ELF-1 (cell line): ENCODE data around the gene C2orf42.
"Not testable (repeated sequence)": the region's sequence is repeated elsewhere in the genome, so short reads cannot be mapped to it uniquely, and the experiment has no call there.

Experiments used
- DNase-seq: peaks from one replicate; pipeline ENCODE4 v3.0.0-alpha.2; 2016; ENCODE audit warnings: low read depth, low spot score

Gene C2orf42

DNA sequence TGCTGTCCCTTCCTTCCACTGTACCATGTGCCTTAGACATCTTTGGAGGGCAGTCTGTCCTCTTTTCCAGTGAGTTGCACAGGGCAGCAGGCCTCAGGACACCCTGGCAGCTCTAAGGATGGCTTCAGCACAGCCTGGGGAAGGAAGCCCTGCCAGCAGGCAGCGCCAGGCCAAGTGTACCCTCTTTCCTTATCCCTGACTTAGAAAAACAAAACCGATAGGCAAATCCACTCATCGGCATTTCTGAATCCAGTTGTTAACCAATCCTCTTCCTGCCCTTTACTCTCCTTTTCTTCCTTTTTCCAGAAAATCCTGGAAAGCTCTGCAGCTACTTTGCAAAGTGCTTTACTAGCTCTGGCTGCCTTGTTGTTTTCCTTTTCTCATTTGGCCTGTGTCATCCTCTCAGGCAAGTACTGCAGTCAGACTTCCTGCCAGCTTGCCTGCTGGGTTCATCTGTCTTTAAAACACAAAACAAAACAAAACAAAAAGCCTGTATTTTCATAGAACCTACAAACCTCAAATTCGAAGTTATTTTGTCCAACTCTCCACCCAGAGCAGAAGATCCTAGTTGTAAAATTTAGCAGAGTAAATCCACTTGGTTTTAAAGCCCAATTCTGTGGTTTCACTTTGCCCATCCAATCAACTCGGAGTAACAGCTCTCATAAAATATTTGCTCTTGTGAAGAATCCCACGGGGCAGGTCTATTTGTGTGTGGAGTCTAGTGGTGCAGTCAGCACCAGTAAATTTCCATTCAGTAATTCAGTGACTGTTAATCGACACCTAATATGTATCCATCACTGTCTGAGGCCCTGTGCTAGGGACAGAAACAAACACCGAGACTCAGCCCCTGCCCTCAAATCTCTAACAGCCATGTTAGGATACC is 58.3 kb downstream of the C2orf42 start:
- DNase-seq, result peak; percentile 37

DNA sequence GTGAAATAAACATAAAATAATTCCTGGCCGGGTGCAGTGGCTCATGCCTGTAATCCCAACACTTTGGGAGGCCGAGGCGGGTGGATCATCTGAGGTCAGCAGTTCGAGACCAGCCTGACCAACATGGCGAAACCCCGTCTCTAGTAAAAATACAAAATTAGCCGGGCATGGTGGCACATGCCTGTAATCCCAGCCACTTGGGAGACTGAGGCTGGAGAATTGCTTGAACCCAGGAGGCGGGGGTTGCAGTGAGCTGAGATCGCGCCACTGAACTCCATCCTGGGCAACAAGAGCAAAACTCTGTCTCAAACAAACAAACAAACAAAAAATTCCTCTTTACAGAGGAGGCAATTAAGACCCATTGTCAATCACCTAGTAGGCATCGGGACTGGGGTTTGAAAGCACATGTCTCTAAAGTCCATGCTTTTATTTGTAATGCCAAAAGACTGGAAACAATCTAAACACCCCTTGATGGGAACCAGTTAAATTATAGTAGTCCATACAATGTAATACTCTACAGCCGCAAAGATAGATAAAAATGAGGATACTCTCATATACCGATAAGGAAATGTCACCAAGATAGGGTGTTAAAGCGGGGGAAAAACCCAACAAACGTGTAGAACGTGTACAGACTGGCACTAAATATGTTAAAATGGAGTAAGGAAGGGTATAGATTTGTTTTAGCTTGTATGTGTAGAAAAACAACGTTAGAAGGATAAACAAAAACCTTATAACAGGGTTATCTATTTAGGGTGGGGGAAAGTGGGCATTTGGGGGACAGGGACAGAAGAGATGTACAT is 59.3 kb downstream of the C2orf42 start:
- not testable (repeated sequence) for DNase-seq

DNA sequence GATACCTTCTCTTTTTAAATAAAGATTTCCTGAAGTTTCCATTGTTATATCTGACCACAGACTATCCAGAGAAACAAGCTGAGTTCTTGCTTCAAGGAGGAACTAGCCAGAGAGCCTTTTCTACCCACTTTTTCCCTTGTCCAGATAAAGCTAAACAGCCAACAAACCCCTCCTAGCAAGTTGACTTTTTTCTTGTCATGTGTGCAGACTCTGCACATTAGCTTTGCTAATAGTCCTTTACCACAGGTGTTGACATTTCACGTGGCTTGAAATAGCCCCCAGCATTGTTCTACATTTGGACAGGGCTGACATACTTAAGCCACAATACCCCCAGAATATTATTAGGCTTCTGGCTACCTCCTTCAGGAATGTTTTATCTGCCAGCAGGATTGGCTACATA is 62.8 kb downstream of the C2orf42 start:
- no peak for DNase-seq

DNA sequence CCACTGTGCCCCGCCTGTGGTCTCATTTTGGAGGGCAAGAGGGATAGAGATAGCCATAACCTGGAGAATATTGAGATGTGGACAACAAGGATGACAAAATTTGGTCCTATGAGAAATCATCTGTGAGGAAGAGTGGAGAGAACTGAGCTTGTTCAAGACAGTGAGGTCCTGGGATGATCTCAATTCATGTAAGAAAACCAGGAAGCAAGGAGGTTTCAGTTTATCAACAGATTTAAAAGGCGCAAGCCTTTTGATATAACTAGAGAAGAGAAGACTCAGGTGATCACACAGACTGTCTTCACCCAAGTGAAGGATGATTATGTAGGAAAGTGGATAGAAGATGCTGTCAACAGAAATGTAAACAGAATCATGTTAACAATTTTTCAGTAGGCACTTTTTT is 64.4 kb downstream of the C2orf42 start:
- no peak for DNase-seq

DNA sequence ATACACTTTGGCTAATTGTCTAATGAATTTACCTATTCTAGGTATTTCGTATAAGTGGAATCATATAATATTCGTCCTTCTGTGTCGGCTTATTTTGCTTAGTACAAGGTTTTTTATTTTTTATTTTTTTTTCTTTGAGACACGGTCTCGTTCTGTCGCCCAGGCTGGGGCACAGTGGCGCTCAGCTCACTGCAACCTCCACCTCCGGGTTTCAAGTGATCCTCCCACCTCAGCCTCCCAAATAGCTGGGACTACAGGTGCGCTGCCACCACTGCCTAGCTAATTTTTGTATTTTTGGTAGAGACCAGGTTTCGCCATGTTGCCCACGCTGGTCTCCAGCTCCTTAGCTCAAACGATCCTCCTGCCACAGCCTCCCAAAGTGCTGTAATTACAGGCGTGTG is 65.3 kb downstream of the C2orf42 start:
- no peak for DNase-seq

DNA sequence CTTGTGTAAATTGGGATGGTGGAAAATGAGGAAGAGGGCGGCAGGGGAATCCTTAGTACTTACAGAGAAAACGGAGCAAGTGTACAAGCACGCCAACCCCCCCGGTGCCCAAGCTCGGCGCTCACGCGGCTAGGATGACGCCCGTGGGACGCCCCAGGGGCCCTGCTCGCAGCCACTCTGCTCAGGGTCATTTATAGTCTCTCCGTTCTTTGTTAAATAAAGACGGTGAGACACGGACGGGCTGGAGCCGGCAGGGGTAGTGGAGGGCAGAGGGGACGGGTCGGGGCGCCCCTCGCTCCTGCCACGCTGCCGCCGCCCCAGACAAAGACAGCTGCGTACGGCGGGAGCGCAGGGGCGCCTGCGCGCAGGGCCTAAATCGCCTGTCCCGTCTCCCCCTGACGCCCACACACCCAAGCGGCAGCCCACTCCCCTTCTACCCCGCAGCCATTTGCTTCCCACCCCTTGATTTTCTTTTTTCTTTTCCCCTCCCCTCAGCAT is 65.8 kb downstream of the C2orf42 start:
- DNase-seq, result peak; percentile 72

DNA sequence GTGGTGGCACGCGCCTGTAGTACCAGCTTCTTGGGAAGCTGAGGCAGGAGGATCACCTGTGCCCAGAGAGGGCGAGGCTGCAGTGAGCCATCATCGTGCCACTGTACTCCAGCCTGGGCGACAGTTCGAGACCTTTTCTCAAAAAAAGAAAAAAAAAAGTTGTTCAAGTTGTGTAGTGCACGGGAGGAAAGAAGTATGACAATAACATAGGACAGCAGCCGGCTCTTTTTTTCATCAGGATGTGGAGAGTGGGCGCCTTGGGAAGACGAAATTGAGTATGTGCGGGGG is 67.0 kb downstream of the C2orf42 start:
- DNase-seq, result no peak

DNA sequence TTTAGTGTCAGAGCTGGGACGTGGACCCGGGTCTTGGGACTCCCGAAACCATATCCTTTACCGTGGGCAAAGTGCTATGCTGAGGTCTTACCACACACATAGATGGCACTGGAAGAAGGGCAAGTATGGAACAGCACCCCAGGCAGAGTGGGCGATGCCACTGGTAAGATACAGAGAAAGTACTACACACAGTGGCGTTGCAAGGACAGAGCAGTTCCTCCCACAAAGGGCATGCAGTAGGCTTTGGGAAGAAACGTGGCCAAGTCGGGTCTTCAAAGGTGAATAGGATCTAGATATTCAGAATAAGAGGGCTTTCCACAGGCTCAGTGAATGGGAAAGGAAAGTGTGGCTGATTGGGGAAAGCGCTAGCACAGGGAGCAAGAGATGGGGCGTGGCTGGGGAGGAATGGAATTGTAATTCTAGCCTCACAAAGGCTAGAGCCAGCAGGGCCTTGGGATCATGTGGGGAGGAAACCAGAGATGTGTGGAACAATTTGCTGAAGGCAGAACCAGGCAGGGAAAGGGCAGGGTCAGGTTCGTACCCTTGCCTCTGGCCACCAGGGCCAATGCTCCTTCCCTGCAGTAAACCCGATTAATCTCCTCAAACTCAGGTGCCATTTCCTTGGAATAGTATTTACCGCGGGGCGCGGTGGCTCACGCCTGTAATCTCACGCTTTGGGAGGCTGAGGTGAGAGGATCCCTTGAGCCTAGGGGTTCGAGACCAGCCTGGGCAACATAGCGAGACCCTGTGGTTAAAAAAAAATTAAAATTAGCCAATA is 67.6 kb downstream of the C2orf42 start:
- peak; percentile 95 for DNase-seq

DNA sequence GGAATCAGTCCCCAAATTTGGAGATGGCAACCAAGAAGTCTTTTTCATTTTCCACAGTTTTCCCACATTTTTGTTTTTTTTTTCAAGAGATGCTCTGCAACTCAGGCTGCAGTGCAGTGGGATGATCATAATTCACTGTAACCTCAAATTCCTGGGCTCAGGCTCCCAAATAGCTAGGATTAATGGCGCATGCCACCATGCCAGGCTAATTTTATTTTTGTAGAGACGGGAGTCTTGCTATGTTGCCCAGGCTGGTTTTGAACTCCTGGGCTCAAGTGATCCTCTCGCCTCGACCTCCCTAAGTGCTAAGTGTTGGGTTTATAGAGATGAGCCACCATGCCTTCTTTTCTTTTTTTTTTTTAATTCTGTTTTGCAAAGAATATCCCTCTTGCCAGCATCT is 68.3 kb downstream of the C2orf42 start:
- DNase-seq, result no peak

DNA sequence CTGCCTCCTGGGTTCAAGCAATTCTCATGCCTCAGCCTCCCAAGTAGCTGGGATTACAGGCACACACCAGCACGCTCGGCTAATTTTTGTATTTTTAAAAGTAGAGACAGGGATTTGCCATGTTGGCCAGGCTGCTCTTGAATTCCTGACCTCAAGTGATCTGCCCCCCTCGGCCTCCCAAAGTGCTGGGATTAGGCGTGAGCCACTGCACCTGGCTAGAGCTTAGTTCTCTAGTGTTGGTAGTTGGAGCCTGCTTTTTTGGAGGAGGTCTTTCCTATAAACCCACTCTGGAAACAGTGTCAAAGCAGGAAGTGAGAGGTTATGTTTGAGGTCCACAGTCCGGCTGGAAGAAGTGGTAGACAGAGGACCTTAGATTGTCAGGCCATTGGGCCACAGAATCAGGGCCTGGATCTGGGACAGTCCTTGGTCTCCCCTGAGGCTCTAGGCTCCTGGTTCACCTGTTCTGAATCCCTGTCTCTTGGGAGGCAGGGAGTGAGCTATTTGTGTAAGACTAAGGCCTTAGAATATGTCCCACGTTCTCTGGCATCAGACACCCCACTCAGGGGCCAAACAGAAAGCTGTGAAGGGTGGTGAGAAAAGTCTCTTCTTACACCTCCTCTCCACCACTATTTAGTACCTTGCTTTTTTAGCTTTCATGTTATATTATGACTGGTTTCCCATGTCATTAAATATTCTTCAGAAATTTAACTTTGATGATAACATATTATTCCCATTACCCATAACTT is 69.0 kb downstream of the C2orf42 start:
- no peak for DNase-seq

DNA sequence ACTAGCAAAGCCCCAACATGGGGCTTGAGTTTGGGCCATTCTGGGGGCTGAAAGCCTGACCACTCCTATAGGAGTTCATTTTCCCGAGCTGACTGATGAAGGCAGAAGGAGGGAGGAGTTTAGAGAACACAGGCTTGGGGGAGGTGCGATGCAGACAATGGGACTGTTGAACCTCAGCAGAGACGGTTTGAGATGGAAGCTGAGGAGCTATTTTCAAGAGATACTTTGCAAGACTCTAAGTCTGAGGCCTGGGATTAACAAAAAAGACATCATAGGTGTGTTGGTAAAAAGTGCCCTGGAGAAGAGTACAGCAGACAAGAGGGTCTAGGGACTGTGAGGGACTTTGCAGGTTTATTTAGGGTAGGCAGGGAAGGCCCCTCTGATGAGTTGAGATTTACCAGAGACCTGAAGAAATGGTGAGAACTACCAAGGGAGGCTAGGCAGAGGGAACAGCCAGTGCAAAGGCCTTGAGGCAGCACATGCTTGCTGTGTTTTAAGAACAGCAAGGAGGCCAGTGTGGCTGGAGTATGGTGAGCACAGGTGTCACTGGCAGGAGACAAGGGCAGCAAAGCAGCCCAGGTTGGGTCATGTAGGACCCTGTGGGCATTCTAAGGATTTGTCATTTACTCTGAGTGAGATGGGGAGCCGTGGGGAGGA is 71.9 kb downstream of the C2orf42 start:
- DNase-seq, result peak; percentile 69

DNA sequence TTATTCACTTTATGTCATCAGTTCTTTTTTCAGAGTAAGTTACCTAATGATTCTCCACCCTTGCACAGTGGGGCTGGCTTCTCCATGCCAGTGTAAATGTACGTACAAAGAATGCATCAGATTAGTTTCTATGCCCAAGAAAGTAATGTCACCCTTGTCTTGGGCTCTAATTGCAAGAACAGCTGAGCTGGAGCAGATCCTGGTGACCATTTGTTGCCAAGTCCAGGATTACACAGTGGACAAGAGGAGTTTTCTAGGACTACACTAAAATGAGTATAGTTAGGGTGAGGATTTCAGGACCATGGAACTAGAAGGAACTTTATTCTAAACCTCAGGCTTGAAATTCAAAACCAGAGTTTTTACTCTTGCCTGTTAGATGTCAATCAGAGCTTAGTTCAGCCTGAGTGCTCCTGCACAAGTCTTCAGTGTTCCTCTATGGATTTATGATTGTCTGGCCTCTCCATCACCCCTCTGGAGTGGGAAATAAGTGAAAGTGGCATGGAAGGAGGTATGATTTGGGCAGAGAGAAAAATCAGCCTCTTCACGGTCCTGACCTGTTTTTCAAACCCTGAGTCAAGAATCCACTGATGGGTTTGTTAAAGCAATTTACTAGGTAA is 73.8 kb downstream of the C2orf42 start:
- no peak for DNase-seq

DNA sequence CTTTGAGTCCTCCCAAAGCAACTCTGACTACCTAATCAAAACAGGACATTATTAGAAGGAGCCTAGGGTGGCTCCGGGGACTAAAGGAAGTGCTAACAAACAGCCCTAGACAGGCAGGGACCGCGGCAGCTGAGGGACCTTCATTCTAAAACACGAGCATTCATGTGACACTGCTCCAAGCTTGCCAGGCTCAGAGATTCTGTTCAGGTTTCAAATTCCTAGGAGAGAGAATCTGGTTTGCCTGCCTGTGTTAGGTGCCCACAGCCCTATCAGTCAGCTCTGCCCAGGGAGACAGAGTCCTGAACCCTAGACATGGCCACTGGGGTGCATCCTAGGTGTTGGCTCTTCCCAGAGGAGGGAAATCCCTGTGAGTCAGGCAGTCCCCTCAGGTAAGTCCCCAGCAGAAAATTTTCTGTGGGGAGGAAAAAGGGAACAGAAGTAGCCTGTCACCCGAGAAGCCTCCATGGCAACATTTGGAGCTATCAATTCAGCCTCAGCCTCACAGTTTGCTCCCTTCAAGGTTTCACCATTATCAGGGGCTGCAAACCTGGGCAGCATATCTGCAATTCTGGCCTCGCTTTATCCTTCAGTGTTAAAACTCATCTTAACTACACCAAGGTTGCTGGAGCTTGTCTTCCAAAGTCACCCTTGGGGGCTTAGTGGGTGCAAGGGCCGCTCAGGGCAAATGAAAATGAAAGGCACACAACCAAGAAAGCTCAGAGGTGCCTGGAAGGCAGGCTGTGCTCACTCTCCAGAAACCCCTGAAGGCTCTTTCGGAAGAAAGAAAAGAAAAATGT is 75.0 kb downstream of the C2orf42 start:
- DNase-seq, result peak; percentile 30

DNA sequence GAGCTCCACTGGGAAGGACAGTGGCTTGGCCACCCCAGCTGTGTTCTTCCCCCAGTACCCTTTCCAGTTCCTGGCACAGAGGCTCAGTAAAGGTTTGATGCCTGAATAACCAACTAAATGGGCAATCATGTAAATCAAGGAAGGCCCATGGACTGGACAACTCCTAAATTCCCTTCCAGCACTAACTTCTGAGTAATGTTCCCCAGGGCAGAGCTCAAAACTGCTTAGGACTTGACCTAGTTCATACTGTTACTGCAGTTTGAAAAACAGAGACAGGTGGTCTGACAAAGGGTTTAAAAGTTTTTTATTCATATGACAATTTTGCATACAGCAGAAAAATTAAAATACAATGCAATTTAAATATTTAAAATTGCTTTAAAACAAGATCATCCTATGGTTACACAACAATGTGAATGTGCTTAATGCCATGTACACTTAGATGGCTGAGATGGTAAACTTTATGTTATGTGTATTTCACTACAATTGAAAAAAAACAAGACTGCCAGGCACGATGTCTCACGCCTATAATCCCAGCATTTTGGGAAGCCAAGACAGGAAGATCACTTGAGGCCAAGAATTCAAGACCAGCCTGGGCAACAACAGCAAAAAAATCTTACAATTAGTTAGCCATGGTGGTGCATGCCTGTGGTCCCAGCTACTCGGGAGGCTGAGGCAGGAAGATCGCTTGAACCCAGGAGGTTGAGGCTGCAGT is 77.3 kb downstream of the C2orf42 start:
- DNase-seq, result no peak

DNA sequence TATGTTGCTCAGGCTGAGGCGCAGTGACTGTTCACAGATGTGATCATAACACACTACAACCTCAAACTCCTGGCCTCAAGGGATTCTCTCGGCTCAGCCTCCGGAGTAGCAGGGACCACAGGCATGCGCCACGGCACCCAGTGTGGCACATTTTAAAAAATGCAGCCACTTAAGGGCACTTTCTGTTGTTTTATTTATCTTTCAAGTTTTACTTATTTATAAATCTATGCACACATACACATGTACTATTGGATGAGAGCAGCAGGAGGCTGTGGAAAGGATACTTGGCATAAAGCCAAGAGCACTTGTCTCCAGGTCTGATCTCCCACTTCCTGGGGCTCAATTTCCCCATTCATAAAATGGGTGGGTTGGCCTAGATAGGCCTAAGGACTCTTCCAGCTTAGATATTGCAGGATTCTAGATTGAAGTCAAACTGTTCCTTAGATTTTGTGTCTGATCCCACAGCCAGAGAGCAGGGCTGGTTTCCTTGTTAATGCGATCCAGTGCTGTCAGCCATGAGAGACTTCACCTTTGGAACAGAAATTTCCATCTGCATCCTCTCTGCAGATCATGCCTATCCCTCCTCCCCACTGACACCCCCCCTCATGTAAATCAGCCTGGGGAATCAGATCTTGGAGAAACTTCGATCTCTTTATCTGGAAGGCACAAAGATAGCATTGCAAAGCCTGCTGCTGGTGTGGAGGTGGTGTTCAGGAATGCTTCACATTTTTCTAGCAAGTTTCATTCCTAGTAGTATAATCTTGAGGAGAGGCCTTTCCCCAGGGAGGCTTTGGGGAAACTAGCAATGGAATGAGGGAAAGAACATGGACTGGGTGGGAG is 78.8 kb downstream of the C2orf42 start:
- peak; percentile 44 for DNase-seq

DNA sequence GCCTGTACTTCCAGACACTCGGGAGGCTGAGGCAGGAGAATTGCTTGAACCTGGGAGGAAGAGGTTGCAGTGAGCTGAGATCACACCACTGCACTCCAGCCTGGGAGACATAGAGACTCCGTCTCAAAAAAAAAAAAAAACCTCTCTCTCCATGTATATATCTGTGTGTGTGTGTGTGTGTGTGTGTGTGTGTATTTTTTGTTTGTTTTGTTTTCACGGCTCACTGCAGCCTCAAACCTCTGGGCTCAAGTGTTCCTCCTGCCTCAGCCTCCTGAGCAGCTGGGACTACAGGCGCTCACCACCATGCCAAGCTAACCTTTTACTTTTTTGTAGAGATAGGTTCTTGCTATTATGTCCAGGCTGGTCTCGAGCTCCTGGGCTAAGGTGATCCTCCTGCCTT is 80.4 kb downstream of the C2orf42 start:
- DNase-seq, result not testable (repeated sequence)

DNA sequence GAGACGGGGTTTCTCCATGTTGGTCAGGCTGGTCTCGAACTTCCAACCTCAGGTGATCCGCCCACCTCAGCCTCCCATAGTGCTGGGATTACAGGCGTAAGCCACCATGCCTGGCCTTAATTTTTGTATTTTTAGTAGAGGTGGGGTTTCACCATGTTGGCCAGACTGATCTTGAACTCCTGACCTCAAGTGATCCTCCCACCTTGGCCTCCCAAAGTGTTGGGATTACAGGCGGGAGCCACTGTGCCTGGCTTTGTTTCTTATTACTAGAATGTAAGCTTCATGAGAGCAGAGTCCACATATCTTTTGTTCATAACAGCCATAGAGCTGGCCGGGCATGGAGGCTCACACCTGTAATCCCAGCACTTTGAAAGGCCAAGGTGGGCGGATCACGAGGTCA is 84.7 kb downstream of the C2orf42 start:
- DNase-seq, result not testable (repeated sequence)
